OCI-LY1 (cell line): ENCODE results near the gene CEP152.

Experiments
- H2AFZ ChIP-seq: fragments of 200-600 bp; sonication (generic), shearing (Covaris generic); 2 replicates; pipeline ENCODE4 v1.6.0; 2014; ENCODE audit warnings: antibody characterized with exemption, mild to moderate bottlenecking, low read length
- H3F3A ChIP-seq: fragments of 200-600 bp; sonication (generic), shearing (Covaris generic); 2 replicates; pipeline ENCODE4 v1.6.0; 2014; ENCODE audit warnings: mild to moderate bottlenecking, antibody characterized with exemption, low read length, moderate library complexity; ENCODE audit not compliant: insufficient read depth
- H3K27ac ChIP-seq: fragments of 200-600 bp; sonication (generic); 2 replicates; pipeline ENCODE4 v1.5.1; 2014; ENCODE audit warnings: low read length, mixed run types, mild to moderate bottlenecking, low read depth; ENCODE audit not compliant: poor library complexity, severe bottlenecking
- H3K27me3 ChIP-seq: fragments of 200-600 bp; sonication (generic); 2 replicates; pipeline ENCODE4 v1.6.0; 2014; ENCODE audit warnings: antibody characterized with exemption, mild to moderate bottlenecking, low read length, moderate library complexity; ENCODE audit not compliant: insufficient read depth
- H3K36me3 ChIP-seq: fragments of 200-600 bp; sonication (generic); 2 replicates; pipeline ENCODE4 v1.6.1; 2014; ENCODE audit warnings: mild to moderate bottlenecking, antibody characterized with exemption, low read length, moderate library complexity, mixed read lengths; ENCODE audit not compliant: insufficient read depth
- H3K4me1 ChIP-seq: fragments of 200-600 bp; sonication (generic); 2 replicates; pipeline ENCODE4 v1.5.1; 2014; ENCODE audit warnings: mild to moderate bottlenecking, low read length, moderate library complexity; ENCODE audit not compliant: insufficient read depth, severe bottlenecking
- H3K4me2 ChIP-seq: fragments of 200-600 bp; sonication (generic), shearing (Covaris generic); 2 replicates; pipeline ENCODE4 v1.6.1; 2014; ENCODE audit warnings: low read length
- H3K4me3 ChIP-seq: fragments of 200-600 bp; sonication (generic); 2 replicates; pipeline ENCODE4 v1.5.1; 2014; ENCODE audit warnings: low read length, low read depth, mild to moderate bottlenecking, mixed read lengths; ENCODE audit not compliant: poor library complexity, severe bottlenecking
- H3K79me2 ChIP-seq: fragments of 200-600 bp; shearing (Covaris generic); 2 replicates; pipeline ENCODE4 v1.6.1; 2016; ENCODE audit warnings: mixed run types, low read length, mixed read lengths; ENCODE audit not compliant: insufficient read depth
- H3K9ac ChIP-seq: fragments of 200-600 bp; sonication (generic), shearing (Covaris generic); 2 replicates; pipeline ENCODE4 v1.6.1; 2014; ENCODE audit warnings: mild to moderate bottlenecking, low read length, mixed read lengths
- H3K9me2 ChIP-seq: fragments of 200-600 bp; sonication (generic), shearing (Covaris generic); 2 replicates; pipeline ENCODE4 v1.6.1; 2014; ENCODE audit warnings: low read depth, mild to moderate bottlenecking, low read length, mixed read lengths
- H3K9me3 ChIP-seq: fragments of 200-600 bp; shearing (Covaris generic); 2 replicates; pipeline ENCODE4 v1.6.1; 2014; ENCODE audit warnings: low read length, mixed read lengths
- H4K20me1 ChIP-seq: fragments of 200-600 bp; sonication (generic), shearing (Covaris generic); 2 replicates; pipeline ENCODE4 v1.6.0; 2016; ENCODE audit warnings: mild to moderate bottlenecking, low read length; ENCODE audit not compliant: insufficient read depth
- EZH2 ChIP-seq: fragments of 200-600 bp; sonication (generic), shearing (Covaris generic); IDR thresholded peaks from 2 replicates; pipeline ENCODE4 v1.8.0; 2017; ENCODE audit warnings: borderline replicate concordance, mixed run types, mild to moderate bottlenecking, antibody characterized with exemption, low read length, moderate library complexity, mixed read lengths
- TF ChIP-seq, protein P1 (sequence below): fragments of 200-600 bp; sonication (generic), shearing (Covaris generic); IDR thresholded peaks from 2 replicates; pipeline ENCODE4 v1.5.1; 2017; ENCODE audit warnings: mild to moderate bottlenecking, antibody characterized with exemption, low read length, moderate library complexity, mixed read lengths

Gene CEP152

DNA sequence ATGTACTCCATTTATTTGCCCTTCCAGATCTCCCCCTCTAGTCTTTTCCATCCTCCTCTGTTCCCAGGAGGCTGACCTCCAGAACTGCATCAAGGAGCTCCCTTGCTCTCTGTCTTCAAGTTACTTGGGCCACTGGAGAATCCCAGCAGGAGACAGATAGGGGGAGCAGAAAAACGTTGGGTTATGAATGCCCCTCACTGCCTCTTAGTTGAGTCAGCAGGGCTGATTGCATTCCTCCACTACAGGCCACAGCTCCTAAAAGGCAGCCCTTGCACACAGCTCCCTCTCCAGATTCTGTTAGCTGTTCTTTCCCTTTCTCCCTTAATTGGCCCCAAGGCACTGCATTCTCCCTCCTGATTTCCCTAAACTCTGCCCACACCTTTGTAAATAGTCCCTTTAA lies 12.4 kb upstream of the CEP152 start:
- H3K79me2 ChIP-seq: no peaks in the 10 kb centered on the region
- H3K9ac ChIP-seq: no peak overlapping the region
- H3K27ac ChIP-seq: no peak overlapping the region
- H3K9me3 ChIP-seq: no peaks in the 10 kb centered on the region
- no peak overlapping the region for H3K4me2 ChIP-seq
- no peaks in the 10 kb centered on the region for H3K4me1 ChIP-seq
- no peaks in the 10 kb centered on the region for H3K9me2 ChIP-seq
- no peaks in the 10 kb centered on the region; the same call in 1 of the 2 replicates for H3K36me3 ChIP-seq
- no peak overlapping the region for H3K4me3 ChIP-seq
- no peaks in the 10 kb centered on the region for H4K20me1 ChIP-seq
- no peak for TF ChIP-seq EZH2
- TF ChIP-seq, protein P1, sequence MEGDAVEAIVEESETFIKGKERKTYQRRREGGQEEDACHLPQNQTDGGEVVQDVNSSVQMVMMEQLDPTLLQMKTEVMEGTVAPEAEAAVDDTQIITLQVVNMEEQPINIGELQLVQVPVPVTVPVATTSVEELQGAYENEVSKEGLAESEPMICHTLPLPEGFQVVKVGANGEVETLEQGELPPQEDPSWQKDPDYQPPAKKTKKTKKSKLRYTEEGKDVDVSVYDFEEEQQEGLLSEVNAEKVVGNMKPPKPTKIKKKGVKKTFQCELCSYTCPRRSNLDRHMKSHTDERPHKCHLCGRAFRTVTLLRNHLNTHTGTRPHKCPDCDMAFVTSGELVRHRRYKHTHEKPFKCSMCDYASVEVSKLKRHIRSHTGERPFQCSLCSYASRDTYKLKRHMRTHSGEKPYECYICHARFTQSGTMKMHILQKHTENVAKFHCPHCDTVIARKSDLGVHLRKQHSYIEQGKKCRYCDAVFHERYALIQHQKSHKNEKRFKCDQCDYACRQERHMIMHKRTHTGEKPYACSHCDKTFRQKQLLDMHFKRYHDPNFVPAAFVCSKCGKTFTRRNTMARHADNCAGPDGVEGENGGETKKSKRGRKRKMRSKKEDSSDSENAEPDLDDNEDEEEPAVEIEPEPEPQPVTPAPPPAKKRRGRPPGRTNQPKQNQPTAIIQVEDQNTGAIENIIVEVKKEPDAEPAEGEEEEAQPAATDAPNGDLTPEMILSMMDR: no peak
- no peaks in the 10 kb centered on the region for H3F3A ChIP-seq
- no peaks in the 10 kb centered on the region; the same call in 1 of the 2 replicates for H3K27me3 ChIP-seq
- no peak overlapping the region for H2AFZ ChIP-seq

GRCh38 chr15:48814286-48814685 lies 3.4 kb upstream of the CEP152 start:
- TF ChIP-seq EZH2: no peak
- TF ChIP-seq, protein P1: no peak
- Histone ChIP-seq H3K9me2 (no peaks in the 10 kb centered on the region), H3K27ac (no peak overlapping the region)

GRCh38 chr15:48811325-48811958 lies 573 bp upstream of the CEP152 start:
- peak overlapping the region; percentile 91 for H3K4me2 ChIP-seq
- H3K9me3 ChIP-seq: no peaks in the 10 kb centered on the region
- peaks cover 35% of the 10 kb centered on the region for H3K4me1 ChIP-seq
- no peak for TF ChIP-seq EZH2
- TF ChIP-seq, protein P1: peak; percentile 59
- no peaks in the 10 kb centered on the region for H3K27me3 ChIP-seq
- H3K9me2 ChIP-seq: no peaks in the 10 kb centered on the region
- H3K79me2 ChIP-seq: peaks cover 27% of the 10 kb centered on the region
- no peaks in the 10 kb centered on the region for H4K20me1 ChIP-seq
- H2AFZ ChIP-seq: peak overlapping the region; percentile 95
- H3K4me3 ChIP-seq: peak overlapping the region; percentile 82
- no peaks in the 10 kb centered on the region for H3K36me3 ChIP-seq
- H3K27ac ChIP-seq: no peak overlapping the region
- no peaks in the 10 kb centered on the region for H3F3A ChIP-seq
- H3K9ac ChIP-seq: peak overlapping the region; percentile 62

More at GRCh38 chr15:48814286-48814685, 3.4 kb upstream of the CEP152 start:
- H3K4me2 ChIP-seq: no peak overlapping the region
- H3K9me3 ChIP-seq: no peaks in the 10 kb centered on the region
- peaks cover 17% of the 10 kb centered on the region for H3K4me1 ChIP-seq
- H3F3A ChIP-seq: no peaks in the 10 kb centered on the region
- no peak overlapping the region for H3K4me3 ChIP-seq
- no peaks in the 10 kb centered on the region for H4K20me1 ChIP-seq
- H3K9ac ChIP-seq: no peak overlapping the region
- no peaks in the 10 kb centered on the region for H3K27me3 ChIP-seq
- no peak overlapping the region for H2AFZ ChIP-seq
- H3K79me2 ChIP-seq: peaks cover under 1% of the 10 kb centered on the region
- no peaks in the 10 kb centered on the region for H3K36me3 ChIP-seq
